ENCODE results near the gene CDC20. TPM values are rescaled to one million over a fixed set of nuclear protein-coding genes. Genes with fewer than 3 reads are reported as not detected.

Gene CDC20
- total RNA-seq, 2 experiments from 2014 or later: 152 to 155 TPM

Small RNAs within 50 kb of the gene (microRNA-seq; reads per million reads assigned to microRNA genes)
- 5.1 reads per million, percentile 14 among the genes with 10 or more reads in this experiment for gene MIR6734 (ENCODE audit: borderline microRNAs expressed, borderline number of aligned reads, borderline replicate concordance)

Other genes with a start within 250 kb of the CDC20 start
- 100 to 1,000 TPM in 1 of 2 experiments, 10 to 100 TPM in 1; 97.5 to 104 TPM for gene EBNA1BP2, start 186.7 kb upstream of the CDC20 start, total RNA-seq
- under 1 TPM in 1 of 2 experiments, not detected in 1; 0.43 TPM for gene CFAP57, start 186.7 kb upstream of the CDC20 start, total RNA-seq
- gene TMEM125, start 89.0 kb upstream of the CDC20 start, total RNA-seq: under 1 TPM in 1 of 2 experiments, not detected in 1; 0.12 TPM
- gene C1orf210, start 73.4 kb upstream of the CDC20 start, total RNA-seq: not detected
- gene TIE1, start 58.0 kb upstream of the CDC20 start, total RNA-seq: not detected
- gene MPL, start 21.2 kb upstream of the CDC20 start, total RNA-seq: not detected
- 10 to 100 TPM; 63.4 to 64.7 TPM for gene ELOVL1, start 9.0 kb downstream of the CDC20 start, total RNA-seq
- gene MED8, start 30.8 kb downstream of the CDC20 start, total RNA-seq: 10 to 100 TPM; 38.9 to 39.4 TPM
- 10 to 100 TPM; 27.3 to 37.6 TPM for gene SZT2, start 30.9 kb downstream of the CDC20 start, total RNA-seq
- gene HYI, start 95.0 kb downstream of the CDC20 start, total RNA-seq: 10 to 100 TPM; 11.9 to 13.9 TPM
- 1 to 10 TPM; 2.4 to 2.8 TPM for gene PTPRF, start 171.9 kb downstream of the CDC20 start, total RNA-seq

Data from activated CD4-positive, alpha-beta memory T cell treated with anti-CD3 and anti-CD28 coated beads for 36 hours (primary cell).